ENCODE results near the gene LTBP1.

DNA sequence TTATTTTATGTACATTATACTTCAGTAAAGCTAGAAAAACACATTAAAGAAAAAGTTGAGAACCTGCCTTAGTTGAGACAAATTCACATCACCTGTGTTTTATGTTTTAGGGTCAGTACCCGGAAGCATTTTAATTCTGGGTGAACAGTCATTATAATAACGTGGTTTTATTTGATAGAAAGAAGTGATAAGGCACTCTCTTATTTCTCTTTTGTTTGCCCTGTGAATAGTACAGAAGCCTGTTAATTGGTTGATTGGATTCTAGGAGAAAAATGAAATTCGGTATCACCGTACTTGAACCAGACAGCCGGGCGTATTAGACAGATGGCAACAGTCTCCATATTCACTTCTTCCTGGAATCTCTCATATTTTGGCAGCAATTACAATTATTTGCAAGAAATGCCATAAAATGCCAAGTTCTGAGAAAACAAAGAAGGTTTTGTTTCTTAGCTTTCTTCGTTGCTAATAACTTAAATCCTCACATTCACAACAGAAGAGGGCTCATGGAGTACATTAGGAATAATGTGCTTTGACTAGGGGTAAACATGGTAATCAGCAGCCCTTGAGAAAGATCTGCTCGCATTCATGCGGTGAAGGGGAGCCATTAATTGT is 361.0 kb downstream of the LTBP1 start:
- no peak for TF ChIP-seq CTCF (optimal IDR thresholded peaks at IDR 0.05 in 1 of 3, IDR thresholded peaks at IDR 0.05 in 1 of 3, conservative IDR thresholded peaks at IDR 0.05 in 1 of 3; ENCODE audit: extremely low read depth in 1 of 3, insufficient read depth in 2 of 3, low read length in 3 of 3)
- no peak for TF ChIP-seq EZH2 (IDR thresholded peaks at IDR 0.05; ENCODE audit: low read length)

All from keratinocyte (primary cell).